Measurements from ENCODE around the gene HOXB7.

The HOXB7 gene

DNA sequence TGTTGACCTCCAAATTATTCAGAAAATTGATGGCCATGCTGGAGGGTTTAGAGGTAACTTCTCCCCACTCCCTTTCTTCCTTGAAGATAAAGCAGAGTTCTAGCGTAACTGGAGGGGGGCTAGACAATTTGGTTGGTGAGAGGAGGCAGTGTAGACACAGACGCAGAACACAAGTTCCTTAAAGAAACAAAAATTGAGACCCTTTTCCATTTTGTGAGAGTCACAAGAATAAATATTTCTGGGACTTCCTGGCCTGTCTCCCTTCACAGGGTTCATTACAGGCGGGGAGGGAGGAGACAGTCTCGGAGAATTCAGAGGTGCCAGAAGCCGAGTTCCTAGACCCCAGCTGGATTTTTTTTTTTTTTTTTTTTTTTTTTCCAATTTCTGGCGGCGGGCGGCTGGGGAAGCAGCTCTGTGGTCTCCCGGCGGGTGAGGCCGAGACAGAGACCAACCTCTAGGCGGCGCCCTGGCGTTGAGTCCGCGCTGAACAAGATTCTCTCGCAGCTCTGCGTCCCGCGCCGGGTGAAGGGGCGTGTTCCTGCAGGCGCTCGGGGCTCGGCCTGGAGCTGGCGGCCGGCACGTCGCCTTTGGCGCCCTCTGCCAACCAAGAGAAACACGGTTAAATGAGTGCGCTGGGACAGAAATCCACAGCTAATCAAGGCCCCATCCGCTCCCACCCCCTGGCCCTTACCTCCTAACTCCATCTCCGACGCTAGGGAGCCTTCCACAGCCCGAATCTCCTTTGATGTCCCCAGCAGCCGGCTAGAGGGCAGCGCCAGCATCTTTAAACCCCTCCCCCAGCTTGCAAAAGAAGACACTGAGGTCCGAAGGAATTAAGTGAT is 25.6 kb upstream of the HOXB7 start:
- DNase-seq: peak; percentile 9

- no peak for DNase-seq
Measured at GRCh38 chr17:48634493-48635208, 23.8 kb upstream of the HOXB7 start.

GRCh38 chr17:48633266-48633677 is 22.5 kb upstream of the HOXB7 start:
- DNase-seq: no peak

- no peak for DNase-seq
Measured at GRCh38 chr17:48632579-48633265, 21.9 kb upstream of the HOXB7 start.

DNA sequence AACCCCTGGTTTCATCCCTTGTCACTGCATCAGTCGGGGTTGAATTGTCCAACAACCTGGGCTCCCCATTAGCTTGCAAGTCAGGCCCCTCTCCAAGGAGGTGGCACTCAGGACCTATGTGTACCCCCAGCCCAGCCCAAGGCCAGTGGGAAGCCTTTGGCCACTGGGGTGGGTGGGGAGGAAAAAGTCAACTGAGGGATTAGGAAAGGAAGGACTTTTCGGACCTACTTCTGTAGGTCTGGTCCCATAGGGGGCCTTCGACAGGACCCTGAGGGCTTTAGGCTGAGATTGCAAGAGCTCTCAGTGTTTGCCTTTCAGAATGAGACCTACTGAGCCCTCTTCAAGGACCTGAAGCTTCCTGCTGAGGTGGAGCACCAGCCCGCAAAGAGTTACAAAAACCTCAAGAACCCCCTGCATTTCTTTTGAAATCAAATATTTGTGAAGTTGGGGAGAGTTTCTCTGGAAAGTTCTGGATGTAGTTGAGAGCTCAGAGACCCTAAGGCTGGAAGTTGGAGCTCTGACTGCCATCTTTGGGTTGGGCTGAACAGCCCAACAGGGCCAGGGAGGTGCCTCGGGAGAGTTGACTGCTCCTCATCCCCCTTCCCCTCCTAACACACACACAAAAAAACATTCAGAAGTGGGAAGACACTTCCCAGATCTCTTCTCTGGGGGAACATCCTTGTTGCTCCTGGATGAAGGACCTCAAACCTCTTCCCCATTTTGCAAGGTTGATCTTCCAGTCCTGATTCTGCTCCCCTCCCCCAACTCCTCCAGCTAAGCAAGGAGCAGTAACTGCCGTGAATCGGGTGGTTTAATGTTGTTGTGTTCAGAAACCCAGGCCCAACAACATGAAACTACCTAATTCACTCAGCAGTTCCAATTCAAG is 21.1 kb upstream of the HOXB7 start:
- DNase-seq: no peak

DNA sequence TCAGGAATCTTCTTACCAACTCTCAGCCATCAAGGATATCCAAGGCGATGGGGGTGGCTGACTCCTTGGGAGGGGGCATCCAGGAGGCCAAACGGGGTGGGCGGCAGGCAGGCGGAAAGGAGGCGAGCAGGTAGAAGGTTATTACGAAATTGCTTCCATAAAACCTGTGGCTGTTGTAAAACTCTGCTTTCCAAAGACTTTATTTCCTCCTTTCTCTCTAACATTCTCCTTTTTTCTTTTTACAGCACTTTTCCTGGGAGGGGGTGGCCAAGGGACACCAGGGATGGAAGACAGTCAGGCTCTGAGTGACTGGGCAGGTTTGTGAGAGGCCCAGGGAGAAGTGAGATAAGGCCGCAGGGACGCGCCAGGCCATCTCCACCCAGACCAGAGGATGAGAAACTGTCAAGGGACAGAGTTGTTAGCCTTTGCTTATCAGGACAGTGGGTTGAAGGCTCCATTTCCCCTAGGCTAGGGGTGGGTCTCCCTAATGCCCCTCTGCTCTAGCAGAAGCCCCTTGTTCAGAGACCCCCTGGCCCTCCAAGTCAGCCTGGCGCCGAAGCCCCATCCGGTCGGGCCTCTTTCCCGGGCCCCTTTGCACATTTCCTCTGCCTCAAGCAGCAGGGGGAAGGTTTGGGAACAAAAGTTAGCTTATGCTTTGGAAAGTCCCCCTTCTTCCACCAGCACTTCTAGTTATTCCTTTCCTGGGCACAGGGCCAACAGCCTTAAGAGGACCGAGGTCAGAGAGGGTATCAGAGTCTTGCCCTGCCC is 20.3 kb upstream of the HOXB7 start:
- DNase-seq: no peak

- no peak for DNase-seq
Measured at GRCh38 chr17:48630009-48630924, 19.4 kb upstream of the HOXB7 start.

- DNase-seq: no peak
Measured at GRCh38 chr17:48629411-48629759, 18.6 kb upstream of the HOXB7 start.

GRCh38 chr17:48628649-48629410 is 18.0 kb upstream of the HOXB7 start:
- DNase-seq: no peak

- DNase-seq: no peak
Measured at GRCh38 chr17:48627623-48628521, 17.1 kb upstream of the HOXB7 start.

DNA sequence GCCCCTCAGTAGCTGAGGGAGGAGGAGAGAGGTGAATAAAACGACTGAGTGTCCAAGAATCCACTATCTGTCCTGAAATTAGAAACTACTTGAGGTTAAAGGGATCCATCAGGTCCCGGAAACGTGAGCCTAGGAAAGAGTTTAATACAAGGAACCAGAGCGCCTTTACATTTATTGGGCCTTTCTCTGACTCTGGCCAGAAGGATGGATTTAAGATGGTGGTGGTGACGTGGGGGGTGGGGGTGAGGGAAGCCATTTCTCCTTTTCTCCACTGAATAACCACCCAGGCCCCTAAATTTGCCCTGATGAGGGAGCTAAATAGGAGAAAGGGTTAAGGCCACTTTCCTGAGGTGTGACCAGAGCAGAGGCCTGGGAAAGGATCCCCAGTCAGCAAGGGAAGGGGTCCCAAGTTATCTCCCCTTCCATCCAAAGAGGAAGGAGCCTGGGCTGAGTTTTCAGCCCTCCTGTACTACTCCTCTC is 16.3 kb upstream of the HOXB7 start:
- no peak for DNase-seq

DNA sequence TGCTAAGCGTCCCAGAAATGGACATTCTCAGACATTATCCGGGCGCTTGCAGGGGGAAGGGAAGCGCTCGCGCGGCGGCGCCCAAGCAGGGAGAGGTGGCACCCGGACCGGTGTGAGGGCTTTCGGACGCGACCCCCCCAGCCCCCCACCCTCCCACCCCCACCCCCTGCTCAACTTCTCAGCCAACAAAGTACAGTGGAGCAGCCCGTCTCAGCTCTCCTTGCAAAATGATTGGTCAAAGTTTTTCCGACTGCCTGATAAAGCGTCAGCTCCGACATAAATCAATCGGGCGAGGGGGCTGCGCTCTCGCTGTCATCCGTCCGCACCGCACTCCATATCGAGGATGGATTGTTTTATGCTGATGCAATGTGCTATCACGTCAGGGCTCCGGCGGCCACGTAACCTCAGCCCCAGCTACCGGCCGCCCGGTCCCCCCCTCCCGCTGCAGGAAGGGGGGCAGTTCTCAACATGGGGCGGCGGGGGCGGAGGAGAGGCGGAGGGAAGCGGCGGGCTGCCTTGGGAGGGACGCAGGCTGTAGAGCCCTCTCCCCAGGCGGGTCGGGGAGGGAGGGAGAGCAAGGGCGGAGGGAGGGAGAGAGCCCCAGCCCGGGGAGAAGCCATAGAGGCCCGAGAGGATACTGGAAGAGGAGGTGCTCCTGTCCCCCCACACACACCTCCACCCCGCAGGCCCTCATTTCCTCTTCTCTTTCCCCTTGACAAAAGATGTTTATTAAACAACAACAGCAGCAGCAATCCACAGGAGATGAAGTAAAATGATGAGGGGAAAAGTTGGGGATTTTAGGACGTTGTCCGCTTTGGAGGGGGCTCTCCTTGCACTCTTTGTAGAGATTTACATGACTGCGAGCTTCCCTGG is 15.7 kb upstream of the HOXB7 start, which contains the start of gene HOXB9:
TSS of gene HOXB9 (minus strand) at position 114 of the 873 bp plus-strand sequence. CDS start at position 25, 89 bp downstream.
- DNase-seq: no peak

DNA sequence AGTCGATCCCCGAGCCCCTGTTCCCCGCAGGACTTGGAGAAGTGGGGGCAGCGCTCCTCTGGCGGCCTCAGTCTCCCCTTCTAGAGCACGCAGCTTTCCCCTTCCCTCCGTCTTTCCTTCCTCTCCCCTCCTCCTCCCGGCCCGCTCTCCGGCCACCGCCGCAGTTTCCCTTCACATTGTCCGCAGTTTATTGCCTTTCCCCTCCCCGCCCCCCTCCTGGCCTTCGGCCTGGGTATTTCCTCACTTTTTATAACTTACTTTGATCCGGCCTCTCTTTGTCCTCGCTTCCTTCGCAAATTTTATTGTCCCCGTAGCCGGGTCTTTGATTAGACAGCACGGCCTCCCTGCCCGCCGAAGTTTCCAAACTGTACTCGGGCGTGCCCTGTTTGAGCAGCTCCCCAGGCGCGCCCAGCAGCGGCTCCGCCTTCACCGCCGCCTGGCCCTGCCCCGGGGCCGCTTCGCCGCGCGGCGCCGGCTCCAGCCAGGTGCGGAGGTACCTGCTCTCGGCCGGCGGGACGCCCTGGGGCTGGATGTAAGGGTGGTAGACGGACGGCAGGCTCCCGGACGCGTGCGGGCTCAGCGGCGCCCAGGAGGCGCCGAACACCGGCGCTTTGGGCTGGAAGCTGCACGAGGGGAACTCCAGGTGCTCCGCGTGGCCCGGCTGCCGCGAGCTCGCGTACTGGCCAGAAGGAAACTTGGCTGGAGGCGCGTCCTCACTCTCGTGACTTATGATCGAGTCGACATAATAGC is 14.9 kb upstream of the HOXB7 start:
- no peak for DNase-seq

GRCh38 chr17:48624544-48625494 is 14.0 kb upstream of the HOXB7 start:
- no peak for DNase-seq

GRCh38 chr17:48624118-48624517 is 13.3 kb upstream of the HOXB7 start:
- DNase-seq: no peak

DNA sequence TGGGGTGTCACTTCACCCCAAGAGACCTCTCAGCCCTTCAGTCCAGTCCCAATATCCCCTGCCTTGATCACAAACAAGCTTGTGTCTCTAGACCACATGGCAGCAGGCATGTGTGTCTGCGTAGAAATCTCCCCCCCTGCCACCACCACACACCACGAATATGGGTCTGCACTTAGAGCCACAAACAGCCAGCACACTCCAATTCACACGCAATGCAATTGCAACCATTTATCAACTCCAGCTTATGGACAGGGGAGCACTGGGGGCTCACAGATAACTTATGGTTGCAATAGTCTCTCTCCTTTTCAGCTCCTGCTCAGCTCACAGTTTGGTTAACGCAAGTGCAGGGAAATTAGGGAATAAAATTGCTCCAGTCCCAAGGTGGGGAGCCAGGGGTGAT is 12.8 kb upstream of the HOXB7 start:
- no peak for DNase-seq
